Measurements from ENCODE around the gene CTIF.

- TF ChIP-seq CTCF (IDR thresholded peaks at IDR 0.05), result no peak
- TF ChIP-seq EP300 (IDR thresholded peaks at IDR 0.05), result no peak
These were observed 128.7 kb downstream of the CTIF start for GRCh38 chr18:48667276-48668254.
